Smooth muscle cell (in vitro differentiated cells): ENCODE data around the gene ZSWIM3. TPM values are rescaled to one million over a fixed set of nuclear protein-coding genes. Genes with fewer than 3 reads are reported as not detected.
A peak's percentile ranks its signal among the peaks of the same experiment; 100 is the strongest.

Experiments used
- DNase-seq: peaks from one replicate; lab custom pipeline; 2025; ENCODE audit not compliant: unreplicated experiment; lab: John Stamatoyannopoulos, UW
- H2AFZ ChIP-seq: fragments of 200-600 bp; sonication (generic); 2 replicates; pipeline ENCODE4 v1.6.0; 2016; ENCODE audit warnings: antibody characterized with exemption, low read depth, mild to moderate bottlenecking
- H3F3A ChIP-seq: fragments of 200-600 bp; sonication (generic); 2 replicates; pipeline ENCODE4 v1.6.0; 2017; ENCODE audit warnings: antibody characterized with exemption, low read depth
- H3K27ac ChIP-seq: fragments of 200-600 bp; sonication (generic); 2 replicates; pipeline ENCODE4 v1.5.1; 2016; ENCODE audit warnings: low read depth, mild to moderate bottlenecking
- H3K27me3 ChIP-seq: fragments of 200-600 bp; sonication (generic); 2 replicates; pipeline ENCODE4 v1.6.1; 2016; ENCODE audit warnings: low read depth, mild to moderate bottlenecking
- H3K36me3 ChIP-seq: fragments of 200-600 bp; sonication (generic); 2 replicates; pipeline ENCODE4 v1.5.1; 2016; ENCODE audit warnings: low read depth
- H3K4me1 ChIP-seq: fragments of 200-600 bp; sonication (generic); 2 replicates; pipeline ENCODE4 v1.5.1; 2016; ENCODE audit warnings: low read depth
- H3K4me2 ChIP-seq: fragments of 200-600 bp; sonication (generic); 2 replicates; pipeline ENCODE4 v1.6.0; 2016; ENCODE audit warnings: mild to moderate bottlenecking
- H3K4me3 ChIP-seq: fragments of 200-600 bp; sonication (generic); 2 replicates; pipeline ENCODE4 v1.5.1; 2016; ENCODE audit warnings: mild to moderate bottlenecking
- H3K79me2 ChIP-seq: fragments of 200-600 bp; sonication (generic); 2 replicates; pipeline ENCODE4 v1.6.0; 2016; ENCODE audit warnings: low read depth, mild to moderate bottlenecking
- H3K9ac ChIP-seq: fragments of 200-600 bp; sonication (generic); 2 replicates; pipeline ENCODE4 v1.6.0; 2016; ENCODE audit warnings: low read depth
- H3K9me3 ChIP-seq: fragments of 200-600 bp; sonication (generic); replicated peaks from 2 replicates; pipeline ENCODE4 v1.5.1; 2016; ENCODE audit warnings: low read depth
- H4K20me1 ChIP-seq: fragments of 200-600 bp; sonication (generic); 2 replicates; pipeline ENCODE4 v1.6.0; 2016; ENCODE audit warnings: low read depth
- CTCF ChIP-seq: fragments of 200-600 bp; sonication (generic); IDR thresholded peaks from 2 replicates; pipeline ENCODE4 v1.5.1; 2017; ENCODE audit warnings: borderline replicate concordance, mild to moderate bottlenecking, antibody characterized with exemption; ENCODE audit not compliant: insufficient read depth, poor library complexity, severe bottlenecking
- WGBS: methylation state at CpG from one replicate; pipeline ENCODE4 v1.1.7; 2016; ENCODE audit warnings: low lambda C conversion rate; 5-methylcytosine and 5-hydroxymethylcytosine counted together
- polyA plus RNA-seq: library from polyadenylated mRNA; unstranded; fragments of >200 nt; fragmentation: Nextera tagmentation; extraction: Ambion mirVana; gene quantifications from 2 replicates; pipeline ENCODE4 v1.2.1, GENCODE V29; 2016
- total RNA-seq: library from RNA; depleted of rRNA; stranded (reverse); fragments of >200 nt; gene quantifications from 2 replicates; pipeline ENCODE4 v1.2.3, GENCODE V29; 2014

The ZSWIM3 gene
- total and polyA plus RNA-seq, 2 experiments from 2014 or later = 1.4 to 4.9 TPM

DNA sequence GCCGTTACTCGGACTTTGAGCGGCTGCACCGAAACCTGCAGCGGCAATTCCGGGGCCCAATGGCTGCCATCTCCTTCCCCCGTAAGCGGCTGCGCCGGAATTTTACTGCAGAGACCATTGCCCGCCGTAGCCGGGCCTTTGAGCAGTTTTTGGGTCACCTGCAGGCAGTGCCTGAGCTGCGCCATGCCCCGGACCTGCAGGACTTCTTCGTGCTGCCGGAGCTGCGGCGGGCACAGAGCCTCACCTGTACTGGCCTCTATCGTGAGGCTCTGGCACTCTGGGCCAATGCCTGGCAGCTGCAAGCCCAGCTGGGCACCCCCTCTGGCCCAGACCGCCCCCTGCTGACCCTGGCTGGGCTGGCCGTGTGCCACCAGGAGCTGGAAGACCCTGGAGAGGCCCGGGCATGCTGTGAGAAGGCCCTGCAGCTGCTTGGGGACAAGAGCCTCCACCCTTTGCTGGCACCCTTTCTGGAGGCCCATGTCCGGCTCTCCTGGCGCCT, 16.7 kb upstream of the ZSWIM3 start:
- 97% methylated on average over 25 of the region's 25 CpGs for WGBS
- H3K27ac ChIP-seq = no peak overlapping the region
- H2AFZ ChIP-seq = no peak overlapping the region
- TF ChIP-seq CTCF = no peak
- peaks cover 23% of the 10 kb centered on the region for H4K20me1 ChIP-seq
- no peak overlapping the region for H3K4me2 ChIP-seq
- H3K9ac ChIP-seq = no peak overlapping the region
- DNase-seq = no peak
- H3K4me1 ChIP-seq = no peaks in the 10 kb centered on the region
- H3K36me3 ChIP-seq = no peaks in the 10 kb centered on the region
- H3K27me3 ChIP-seq = no peaks in the 10 kb centered on the region
- no peaks in the 10 kb centered on the region for H3K79me2 ChIP-seq
- H3K9me3 ChIP-seq = no peaks in the 10 kb centered on the region
- H3K4me3 ChIP-seq = no peak overlapping the region
- H3F3A ChIP-seq = peaks cover 12% of the 10 kb centered on the region

- Histone ChIP-seq H3K4me3 (no peak overlapping the region), H3K79me2 (no peaks in the 10 kb centered on the region), H3K27me3 (no peaks in the 10 kb centered on the region), H2AFZ (no peak overlapping the region), H3F3A (peaks cover 10% of the 10 kb centered on the region), H4K20me1 (peaks cover 22% of the 10 kb centered on the region), H3K9ac (no peak overlapping the region), H3K9me3 (no peaks in the 10 kb centered on the region), H3K36me3 (no peaks in the 10 kb centered on the region), H3K27ac (no peak overlapping the region), H3K4me1 (no peaks in the 10 kb centered on the region), H3K4me2 (no peak overlapping the region)
- no peak for TF ChIP-seq CTCF
- no peak for DNase-seq
- WGBS = 97% methylated on average over 10 of the region's 10 CpGs
Observed at GRCh38 chr20:45841407-45842129, 15.8 kb upstream of the ZSWIM3 start.

DNA sequence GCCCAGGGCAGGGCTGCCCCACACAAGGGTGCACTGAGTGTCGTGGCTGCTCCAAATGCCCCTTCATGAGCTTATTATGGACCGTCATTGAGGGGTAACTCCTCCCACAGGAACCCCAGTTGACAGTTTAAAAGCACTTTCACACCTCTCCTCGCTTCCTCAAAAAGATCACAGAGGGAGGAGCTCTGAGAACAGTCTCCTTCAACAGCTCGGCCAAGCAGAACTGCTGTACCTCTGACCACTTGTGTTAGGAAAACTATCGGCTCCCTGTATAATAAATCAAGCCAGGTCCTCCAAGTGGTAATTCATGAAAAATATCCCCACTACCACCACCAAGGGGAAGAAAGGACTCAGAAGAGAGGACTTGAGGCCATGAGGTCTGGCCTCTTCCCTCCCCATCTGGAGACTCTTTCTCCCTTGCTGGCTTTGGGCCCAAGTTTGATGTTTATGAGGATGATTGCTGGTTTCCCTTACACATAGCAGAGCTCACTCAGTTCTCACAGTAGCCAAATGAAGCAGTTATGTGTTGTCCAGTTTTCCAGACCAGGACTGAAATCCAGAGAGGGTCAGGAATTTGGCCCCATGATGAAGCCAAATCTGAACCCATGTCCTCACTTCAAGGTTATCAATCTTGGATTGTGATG, 15.1 kb upstream of the ZSWIM3 start:
- H3K9me3 ChIP-seq = no peaks in the 10 kb centered on the region
- H3K9ac ChIP-seq = no peak overlapping the region
- H3K4me1 ChIP-seq = no peaks in the 10 kb centered on the region
- no peak for TF ChIP-seq CTCF
- H4K20me1 ChIP-seq = peaks cover 18% of the 10 kb centered on the region
- no peaks in the 10 kb centered on the region for H3K27me3 ChIP-seq
- 86% methylated on average over 5 of the region's 5 CpGs for WGBS
- DNase-seq = no peak
- H3K4me3 ChIP-seq = no peak overlapping the region
- no peak overlapping the region for H2AFZ ChIP-seq
- no peaks in the 10 kb centered on the region for H3K79me2 ChIP-seq
- no peaks in the 10 kb centered on the region for H3K36me3 ChIP-seq
- H3F3A ChIP-seq = peaks cover 6% of the 10 kb centered on the region
- H3K4me2 ChIP-seq = no peak overlapping the region
- H3K27ac ChIP-seq = peak overlapping the region; percentile 7
